Breast epithelium (tissue), 3 donors: ENCODE data around the gene COPB2.

Experiments
- POLR2A ChIP-seq: fragments of 450-650 bp; IDR thresholded peaks from one replicate; pipeline ENCODE4 v1.6.1; 2016; ENCODE audit warnings: antibody characterized with exemption, mild to moderate bottlenecking, moderate library complexity
- TF ChIP-seq, protein P1 (sequence below), 3 donors: fragments of 450-650 bp; IDR thresholded peaks; one replicate each; pipeline ENCODE4 v1.5.1; 2016 to 2017; ENCODE audit warnings: antibody characterized with exemption in 3 of 3, mild to moderate bottlenecking in 3 of 3, moderate library complexity in 3 of 3

DNA sequence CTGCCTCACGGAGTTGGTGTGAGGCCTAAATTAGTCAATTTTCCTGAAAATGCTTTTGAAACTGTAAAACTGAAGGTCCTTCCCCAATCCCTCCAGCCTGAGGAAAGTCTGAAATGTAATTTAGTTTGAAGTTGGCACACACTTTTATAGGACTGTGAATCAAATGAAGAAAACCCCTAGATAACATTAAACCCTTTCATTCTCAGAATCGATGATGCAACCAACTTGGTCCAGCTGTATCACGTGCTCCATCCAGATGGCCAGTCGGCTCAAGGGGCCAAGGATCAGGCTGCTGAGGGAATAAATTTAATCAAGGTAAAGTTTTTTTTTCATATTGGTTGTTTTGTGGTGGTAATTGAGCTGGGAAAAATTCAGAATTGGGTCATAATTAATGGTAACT lies 34.0 kb downstream of the COPB2 start:
- TF ChIP-seq POLR2A: no peak
- TF ChIP-seq, protein P1, sequence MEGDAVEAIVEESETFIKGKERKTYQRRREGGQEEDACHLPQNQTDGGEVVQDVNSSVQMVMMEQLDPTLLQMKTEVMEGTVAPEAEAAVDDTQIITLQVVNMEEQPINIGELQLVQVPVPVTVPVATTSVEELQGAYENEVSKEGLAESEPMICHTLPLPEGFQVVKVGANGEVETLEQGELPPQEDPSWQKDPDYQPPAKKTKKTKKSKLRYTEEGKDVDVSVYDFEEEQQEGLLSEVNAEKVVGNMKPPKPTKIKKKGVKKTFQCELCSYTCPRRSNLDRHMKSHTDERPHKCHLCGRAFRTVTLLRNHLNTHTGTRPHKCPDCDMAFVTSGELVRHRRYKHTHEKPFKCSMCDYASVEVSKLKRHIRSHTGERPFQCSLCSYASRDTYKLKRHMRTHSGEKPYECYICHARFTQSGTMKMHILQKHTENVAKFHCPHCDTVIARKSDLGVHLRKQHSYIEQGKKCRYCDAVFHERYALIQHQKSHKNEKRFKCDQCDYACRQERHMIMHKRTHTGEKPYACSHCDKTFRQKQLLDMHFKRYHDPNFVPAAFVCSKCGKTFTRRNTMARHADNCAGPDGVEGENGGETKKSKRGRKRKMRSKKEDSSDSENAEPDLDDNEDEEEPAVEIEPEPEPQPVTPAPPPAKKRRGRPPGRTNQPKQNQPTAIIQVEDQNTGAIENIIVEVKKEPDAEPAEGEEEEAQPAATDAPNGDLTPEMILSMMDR (IDR thresholded peaks at IDR 0.05): no peak
